Measurements from ENCODE around the gene ARHGAP10.

ARHGAP10 gene

GRCh38 chr4:147764337-147764736, 32.4 kb downstream of the ARHGAP10 start:
- H3K4me3 ChIP-seq (ENCODE audit: low read depth, low read length): no peak overlapping the region
- no peak for TF ChIP-seq CTCF (IDR thresholded peaks at IDR 0.05; ENCODE audit: borderline replicate concordance, insufficient read depth, low read depth, low read length)

- no peak for TF ChIP-seq CTCF (IDR thresholded peaks at IDR 0.05; ENCODE audit: borderline replicate concordance, insufficient read depth, low read depth, low read length)
Observed at GRCh38 chr4:147765121-147765529, 33.2 kb downstream of the ARHGAP10 start.

GRCh38 chr4:147768113-147768512, 36.2 kb downstream of the ARHGAP10 start:
- TF ChIP-seq CTCF (IDR thresholded peaks at IDR 0.05; ENCODE audit: borderline replicate concordance, insufficient read depth, low read depth, low read length): no peak
- H3K4me3 ChIP-seq (ENCODE audit: low read depth, low read length): no peak overlapping the region

More at GRCh38 chr4:147765121-147765529, 33.2 kb downstream of the ARHGAP10 start:
- H3K4me3 ChIP-seq (ENCODE audit: low read depth, low read length): no peak overlapping the region

- TF ChIP-seq CTCF (IDR thresholded peaks at IDR 0.05; ENCODE audit: borderline replicate concordance, insufficient read depth, low read depth, low read length): no peak
Observed at GRCh38 chr4:147769386-147769785, 37.5 kb downstream of the ARHGAP10 start.

GRCh38 chr4:147770831-147771230, 38.9 kb downstream of the ARHGAP10 start:
- no peak for TF ChIP-seq CTCF (IDR thresholded peaks at IDR 0.05; ENCODE audit: borderline replicate concordance, insufficient read depth, low read depth, low read length)

More at GRCh38 chr4:147769386-147769785, 37.5 kb downstream of the ARHGAP10 start:
- no peak overlapping the region for H3K4me3 ChIP-seq (ENCODE audit: low read depth, low read length)

GRCh38 chr4:147772056-147772455, 40.2 kb downstream of the ARHGAP10 start:
- TF ChIP-seq CTCF (IDR thresholded peaks at IDR 0.05; ENCODE audit: borderline replicate concordance, insufficient read depth, low read depth, low read length): no peak
- H3K4me3 ChIP-seq (ENCODE audit: low read depth, low read length): no peak overlapping the region

More at GRCh38 chr4:147770831-147771230, 38.9 kb downstream of the ARHGAP10 start:
- no peak overlapping the region for H3K4me3 ChIP-seq (ENCODE audit: low read depth, low read length)

GRCh38 chr4:147772459-147772969, 40.6 kb downstream of the ARHGAP10 start:
- TF ChIP-seq CTCF (IDR thresholded peaks at IDR 0.05; ENCODE audit: borderline replicate concordance, insufficient read depth, low read depth, low read length): no peak
- H3K4me3 ChIP-seq (ENCODE audit: low read depth, low read length): no peak overlapping the region

All from GM12875 (cell line).